Testis (tissue), 2 donors: ENCODE results near the gene SEPTIN5.

Experiments used
- POLR2A ChIP-seq: fragments of 450-650 bp; IDR thresholded peaks from one replicate; pipeline ENCODE4 v1.6.1; 2017; ENCODE audit warnings: antibody characterized with exemption, mild to moderate bottlenecking, moderate library complexity
- TF ChIP-seq, protein P1 (sequence below), 3 experiments: fragments of 450-650 bp in 2 of 3; fragments of 200-600 bp in 1 of 3; sonication (generic) in 1 of 3; IDR thresholded peaks; one replicate each; pipeline ENCODE4 v1.5.1; 2016 to 2019; ENCODE audit warnings: antibody characterized with exemption in 3 of 3, mild to moderate bottlenecking in 2 of 3, moderate library complexity in 1 of 3

DNA sequence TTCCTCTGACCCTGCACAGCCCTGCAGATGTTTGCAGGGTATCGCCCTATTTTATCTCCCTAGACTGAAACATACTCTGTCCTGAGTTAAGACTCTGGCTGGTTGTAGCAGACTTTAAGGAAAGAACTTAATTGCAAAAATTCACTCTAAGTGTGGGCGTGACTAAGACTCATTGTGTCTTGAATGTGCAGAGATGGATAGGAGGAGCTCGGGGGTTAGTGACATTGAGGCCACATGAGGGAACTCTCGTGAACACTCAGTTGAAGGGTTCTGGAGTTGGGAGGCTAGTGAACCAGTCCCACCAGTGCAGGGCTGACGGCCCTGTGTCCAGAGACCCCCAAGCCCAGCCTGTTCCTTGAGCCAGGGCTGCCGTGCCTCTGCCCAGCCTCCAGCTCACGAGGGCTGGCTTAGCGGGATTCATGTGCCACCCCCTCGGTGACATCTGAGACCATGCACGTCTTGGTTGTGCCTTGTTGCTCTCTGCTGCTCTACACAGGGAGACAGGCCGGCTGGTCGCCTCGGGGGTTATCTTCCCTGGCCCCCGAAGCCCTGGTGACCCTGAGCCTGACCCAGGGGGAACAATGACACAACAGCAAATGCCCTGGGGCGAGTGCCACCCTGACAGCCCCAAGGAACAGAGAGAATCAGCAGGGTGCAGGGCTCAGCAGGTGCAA, 34.8 kb downstream of the SEPTIN5 start:
- TF ChIP-seq, protein P1, sequence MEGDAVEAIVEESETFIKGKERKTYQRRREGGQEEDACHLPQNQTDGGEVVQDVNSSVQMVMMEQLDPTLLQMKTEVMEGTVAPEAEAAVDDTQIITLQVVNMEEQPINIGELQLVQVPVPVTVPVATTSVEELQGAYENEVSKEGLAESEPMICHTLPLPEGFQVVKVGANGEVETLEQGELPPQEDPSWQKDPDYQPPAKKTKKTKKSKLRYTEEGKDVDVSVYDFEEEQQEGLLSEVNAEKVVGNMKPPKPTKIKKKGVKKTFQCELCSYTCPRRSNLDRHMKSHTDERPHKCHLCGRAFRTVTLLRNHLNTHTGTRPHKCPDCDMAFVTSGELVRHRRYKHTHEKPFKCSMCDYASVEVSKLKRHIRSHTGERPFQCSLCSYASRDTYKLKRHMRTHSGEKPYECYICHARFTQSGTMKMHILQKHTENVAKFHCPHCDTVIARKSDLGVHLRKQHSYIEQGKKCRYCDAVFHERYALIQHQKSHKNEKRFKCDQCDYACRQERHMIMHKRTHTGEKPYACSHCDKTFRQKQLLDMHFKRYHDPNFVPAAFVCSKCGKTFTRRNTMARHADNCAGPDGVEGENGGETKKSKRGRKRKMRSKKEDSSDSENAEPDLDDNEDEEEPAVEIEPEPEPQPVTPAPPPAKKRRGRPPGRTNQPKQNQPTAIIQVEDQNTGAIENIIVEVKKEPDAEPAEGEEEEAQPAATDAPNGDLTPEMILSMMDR (IDR thresholded peaks at IDR 0.05): no peak
- TF ChIP-seq POLR2A: no peak
